NB4 (cell line): Measurements from ENCODE around the gene SPINK4.

Experiments
- MYC ChIP-seq: IDR thresholded peaks from 2 replicates; pipeline ENCODE4 v1.6.1; 2011; ENCODE audit warnings: low read depth, low read length
- POLR2A ChIP-seq: IDR thresholded peaks from 2 replicates; pipeline ENCODE4 v1.6.1; 2011; ENCODE audit warnings: mild to moderate bottlenecking; ENCODE audit not compliant: insufficient read length; ENCODE audit errors: extremely low read depth
- TF ChIP-seq, protein P1 (sequence below): IDR thresholded peaks from one replicate; pipeline ENCODE4 v1.5.1; 2012; ENCODE audit warnings: low read depth, low read length
- TF ChIP-seq, protein P2 (sequence below): IDR thresholded peaks from 2 replicates; pipeline ENCODE4 v1.6.1; 2011; ENCODE audit warnings: low read depth, low read length

DNA sequence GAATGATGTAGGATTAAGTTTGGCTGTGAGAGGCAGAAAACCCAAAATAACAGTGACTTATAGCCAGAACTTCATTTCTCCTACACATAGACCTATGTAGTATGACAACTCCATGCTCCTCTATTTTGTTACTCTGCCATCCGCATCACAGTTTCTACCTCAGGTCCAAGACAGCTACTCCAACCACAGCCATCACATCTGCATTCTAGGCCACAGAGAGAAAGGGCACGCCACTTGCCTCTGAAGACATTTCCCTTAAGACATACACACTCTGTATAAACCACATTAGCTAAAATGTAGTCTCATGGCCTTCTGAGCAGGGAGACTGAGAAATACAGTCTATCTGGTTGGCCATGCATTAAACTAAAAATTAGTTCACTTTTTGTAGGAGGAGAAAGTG lies 10.0 kb downstream of the SPINK4 start:
- TF ChIP-seq POLR2A: no peak
- TF ChIP-seq, protein P1, sequence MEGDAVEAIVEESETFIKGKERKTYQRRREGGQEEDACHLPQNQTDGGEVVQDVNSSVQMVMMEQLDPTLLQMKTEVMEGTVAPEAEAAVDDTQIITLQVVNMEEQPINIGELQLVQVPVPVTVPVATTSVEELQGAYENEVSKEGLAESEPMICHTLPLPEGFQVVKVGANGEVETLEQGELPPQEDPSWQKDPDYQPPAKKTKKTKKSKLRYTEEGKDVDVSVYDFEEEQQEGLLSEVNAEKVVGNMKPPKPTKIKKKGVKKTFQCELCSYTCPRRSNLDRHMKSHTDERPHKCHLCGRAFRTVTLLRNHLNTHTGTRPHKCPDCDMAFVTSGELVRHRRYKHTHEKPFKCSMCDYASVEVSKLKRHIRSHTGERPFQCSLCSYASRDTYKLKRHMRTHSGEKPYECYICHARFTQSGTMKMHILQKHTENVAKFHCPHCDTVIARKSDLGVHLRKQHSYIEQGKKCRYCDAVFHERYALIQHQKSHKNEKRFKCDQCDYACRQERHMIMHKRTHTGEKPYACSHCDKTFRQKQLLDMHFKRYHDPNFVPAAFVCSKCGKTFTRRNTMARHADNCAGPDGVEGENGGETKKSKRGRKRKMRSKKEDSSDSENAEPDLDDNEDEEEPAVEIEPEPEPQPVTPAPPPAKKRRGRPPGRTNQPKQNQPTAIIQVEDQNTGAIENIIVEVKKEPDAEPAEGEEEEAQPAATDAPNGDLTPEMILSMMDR: no peak
- TF ChIP-seq, protein P2, sequence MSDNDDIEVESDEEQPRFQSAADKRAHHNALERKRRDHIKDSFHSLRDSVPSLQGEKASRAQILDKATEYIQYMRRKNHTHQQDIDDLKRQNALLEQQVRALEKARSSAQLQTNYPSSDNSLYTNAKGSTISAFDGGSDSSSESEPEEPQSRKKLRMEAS: no peak
- no peak for TF ChIP-seq MYC
